Right lobe of liver (tissue), 6 donors: Measurements from ENCODE around the gene TM9SF3. TPM values are rescaled to one million over a fixed set of nuclear protein-coding genes. Genes with fewer than 3 reads are reported as not detected.

Experiments
- ATAC-seq, 4 donors: fragments of 200-7000 bp; cut with Tn5 transposase; one replicate each; pipeline ENCODE4 v1.9.1; 2020; ENCODE audit warnings: mild to moderate bottlenecking in 4 of 4, moderate library complexity in 4 of 4
- DNase-seq, 3 donors: peaks; one replicate each; pipeline ENCODE4 v3.0.0-alpha.2; 2020
- H3K27ac ChIP-seq, 3 donors: fragments of 200-600 bp; one replicate each; pipeline ENCODE4 v1.8.0; 2022
- H3K27me3 ChIP-seq, 2 donors: fragments of 200-600 bp; one replicate each; pipeline ENCODE4 v1.8.0; 2022
- H3K36me3 ChIP-seq, 4 donors: fragments of 200-600 bp; sonication (generic) in 1 of 4; one replicate each; pipeline versions ENCODE4 v1.5.1 to v1.8.0; 2017 to 2022; ENCODE audit warnings: control low read depth in 1 of 4
- H3K4me1 ChIP-seq, 4 donors: fragments of 200-600 bp; sonication (generic) in 1 of 4; one replicate each; pipeline versions ENCODE4 v1.5.1 to v1.8.0; 2017 to 2022; ENCODE audit warnings: control low read depth in 1 of 4
- H3K4me3 ChIP-seq, 3 donors: fragments of 200-600 bp; one replicate each; pipeline ENCODE4 v1.8.0; 2022
- H3K9me3 ChIP-seq, 4 donors: fragments of 200-600 bp; sonication (generic) in 1 of 4; one replicate each; pipeline versions ENCODE4 v1.5.1 to v1.8.0; 2017 to 2022; ENCODE audit warnings: control low read depth in 1 of 4
- CTCF ChIP-seq, 4 donors: fragments of 200-600 bp in 3 of 4; fragments of 450-650 bp in 1 of 4; IDR thresholded peaks; one replicate each; pipeline versions ENCODE4 v1.5.1 to v1.8.0; 2016 to 2022; ENCODE audit warnings: antibody characterized with exemption in 4 of 4, mild to moderate bottlenecking in 2 of 4
- POLR2A ChIP-seq: fragments of 450-650 bp; IDR thresholded peaks from one replicate; pipeline ENCODE4 v1.6.1; 2017; ENCODE audit warnings: antibody characterized with exemption, mild to moderate bottlenecking
- WGBS: methylation state at CpG from one replicate; pipeline ENCODE4 v1.1.6; 2018; ENCODE audit warnings: low coverage, low lambda C conversion rate; ENCODE audit not compliant: insufficient coverage; ENCODE audit errors: missing lambda C conversion rate; 5-methylcytosine and 5-hydroxymethylcytosine counted together
- intact Hi-C, 2 donors: fragments of 100-400 bp; cut with DNase I; formaldehyde crosslinking; loops; one replicate each; pipeline versions ENCODE4 v1.11.2 to v1.14.1; 2022
- total RNA-seq, 6 experiments: library from RNA; depleted of rRNA in 2 of 6; stranded (reverse); fragments of >200 nt in 2 of 6; fragmentation: NEBNext Ultra II Directional in 3 of 6; extraction: Animal tissue kit (Norgen Biotek cat#: 25700) in 3 of 6; gene quantifications; one replicate each; pipeline versions ENCODE4 v1.1.0 to v1.2.4, GENCODE V29; 2016 to 2023
- donor health status: DM: no; HTN: yes; CAD: no.
- donor health status: DM: no; HTN: no; CAD: no.
- donor health status: DM: no; HTN: no; CAD: no.
- donor health status: DM: no; HTN: yes; CAD: no.
- donor health status: DM: no; HTN: yes; CAD: no.

Gene TM9SF3
- total RNA-seq, 6 experiments from 2014 or later: 45.0 to 96.6 (median 71.8) TPM

GRCh38 chr10:96588060-96588554, 1.3 kb upstream of the TM9SF3 start:
- intact Hi-C loops: no loop called here
- TF ChIP-seq CTCF (IDR thresholded peaks at IDR 0.05) (no peak), POLR2A (peak; percentile 52)
- 8% methylated on average over 4 of the region's 4 CpGs for WGBS
- Histone ChIP-seq H3K27me3 (no peaks in the 10 kb centered on the region), H3K4me3 (peak overlapping the region; percentile 84 to 91 (median 86)), H3K4me1 (peaks cover 0 to 41% (median 11%) of the 10 kb centered on the region in 4 donors), H3K36me3 (peaks cover 0 to 5% (median 0%) of the 10 kb centered on the region in 4 donors), H3K9me3 (no peaks in the 10 kb centered on the region), H3K27ac (peak overlapping the region; percentile 84 to 98 (median 93))
- DNase-seq: no peak
- ATAC-seq: peak in 2 of 4 donors; percentile 14 to 43

DNA sequence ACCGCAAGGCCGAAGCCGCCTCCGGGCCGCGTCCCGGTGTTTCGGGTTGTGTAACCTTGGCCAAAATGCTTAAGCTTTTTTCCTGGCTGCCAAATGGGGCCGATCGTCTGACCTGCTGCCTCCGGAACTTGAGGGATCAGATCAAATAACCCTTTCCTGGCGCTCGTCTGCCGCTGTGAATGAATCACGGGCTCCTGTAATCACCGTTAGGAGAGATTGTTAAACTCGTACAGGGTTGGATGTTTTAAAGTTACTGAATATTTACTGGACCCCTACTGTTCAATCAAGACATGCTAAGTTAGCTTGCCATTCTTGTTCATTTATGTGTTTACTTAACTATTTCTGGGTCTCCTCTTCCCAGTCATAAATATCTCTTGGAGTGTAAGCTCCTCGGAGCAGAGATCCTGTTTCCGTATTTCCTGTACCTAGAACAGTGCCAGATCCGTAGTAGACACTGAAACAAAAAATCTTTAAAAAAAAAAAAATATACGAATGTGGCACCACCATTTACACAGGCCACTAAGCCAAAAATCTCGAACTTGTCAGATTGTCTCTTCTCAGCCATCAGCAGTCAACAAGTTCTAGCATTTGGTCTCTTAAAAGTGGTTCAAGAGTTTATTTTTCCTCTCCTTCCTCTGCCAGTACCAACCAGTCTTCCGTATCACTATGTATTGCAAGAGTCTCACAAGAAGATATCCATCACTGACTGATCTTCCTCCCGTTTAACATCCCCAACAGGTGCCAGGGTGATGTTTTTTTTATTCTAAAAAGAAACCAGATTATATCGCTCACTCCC, 650 bp upstream of the TM9SF3 start:
- intact Hi-C loops: no loop called here
- peak; percentile 41 to 63 (median 58) for ATAC-seq
- under 1% methylated on average over 12 of the region's 25 CpGs for WGBS

DNA sequence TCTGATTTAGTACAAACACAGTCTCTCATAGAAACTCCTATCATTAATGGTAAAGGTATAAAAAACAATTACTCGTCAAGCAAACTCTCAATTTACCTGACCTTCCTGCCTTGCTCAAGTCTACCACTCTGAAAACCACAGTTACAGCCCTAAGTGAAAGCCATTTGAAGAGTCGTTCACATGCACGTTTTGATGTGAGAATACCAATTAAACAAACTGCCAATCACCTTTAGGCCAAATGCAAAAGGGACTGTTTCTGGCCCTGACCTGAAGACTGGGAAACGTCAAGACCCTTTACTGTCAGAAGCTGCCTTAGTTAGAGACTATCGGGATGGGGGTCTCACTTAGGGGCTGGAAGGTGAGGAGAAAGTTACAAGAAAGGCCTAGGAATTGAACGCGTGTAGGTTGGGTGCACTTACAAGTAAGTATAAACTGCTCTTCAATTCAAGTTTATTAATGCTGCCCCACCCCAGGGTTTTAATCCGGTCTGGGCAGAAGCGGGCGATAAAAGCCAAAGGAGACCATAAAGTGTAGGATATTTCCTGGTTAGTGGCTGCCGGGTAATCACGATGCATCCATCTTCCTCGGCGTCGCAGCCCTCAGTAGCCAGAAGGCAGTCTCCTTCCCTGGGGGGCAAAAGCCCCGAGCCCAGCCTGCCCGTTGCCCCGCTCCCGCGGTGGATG, 935 bp downstream of the TM9SF3 start:
- Histone ChIP-seq H3K27ac (peak overlapping the region; percentile 84 to 98 (median 93)), H3K9me3 (no peaks in the 10 kb centered on the region), H3K36me3 (no peaks in the 10 kb centered on the region), H3K4me3 (peak overlapping the region; percentile 84 to 91 (median 86)), H3K4me1 (peaks cover 0 to 43% (median 18%) of the 10 kb centered on the region in 4 donors), H3K27me3 (no peaks in the 10 kb centered on the region)
- intact Hi-C loops: no loop called here
- DNase-seq (no peak), ATAC-seq (no peak)
- TF ChIP-seq CTCF (IDR thresholded peaks at IDR 0.05) (no peak), POLR2A (no peak)
- 0% methylated on average over 11 of the region's 20 CpGs for WGBS

More for the DNA sequence above, 650 bp upstream of the TM9SF3 start:
- Histone ChIP-seq H3K4me1 (peaks cover 0 to 43% (median 12%) of the 10 kb centered on the region in 4 donors), H3K9me3 (no peaks in the 10 kb centered on the region), H3K4me3 (peak overlapping the region; percentile 84 to 91 (median 86)), H3K27ac (peak overlapping the region; percentile 84 to 98 (median 93)), H3K27me3 (no peaks in the 10 kb centered on the region), H3K36me3 (no peaks in the 10 kb centered on the region)
- TF ChIP-seq POLR2A (no peak), CTCF (IDR thresholded peaks at IDR 0.05) (no peak)
- DNase-seq: peak; percentile 71 to 86 (median 83)

DNA sequence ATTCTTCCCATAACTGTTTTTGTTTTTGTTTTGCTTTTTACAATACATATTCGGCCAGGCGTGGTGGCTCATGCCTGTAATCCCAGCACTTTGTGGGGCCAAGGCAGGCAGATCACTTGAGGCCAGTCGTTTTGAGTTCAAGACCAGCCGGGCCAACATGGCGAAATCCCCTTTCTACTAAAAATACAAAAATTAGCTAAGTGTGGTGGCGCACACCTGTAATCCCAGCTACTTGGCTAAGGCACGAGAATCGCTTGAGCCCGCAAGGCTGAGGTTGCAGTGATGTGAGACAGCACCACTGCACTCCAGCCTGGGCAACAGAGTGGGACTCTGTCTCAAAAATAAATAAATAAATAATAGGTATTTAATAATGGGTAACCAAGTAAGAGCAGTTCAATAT, 2.3 kb downstream of the TM9SF3 start:
- Histone ChIP-seq H3K36me3 (no peaks in the 10 kb centered on the region), H3K4me3 (no peak overlapping the region), H3K27ac (no peak overlapping the region), H3K9me3 (no peaks in the 10 kb centered on the region), H3K27me3 (no peaks in the 10 kb centered on the region), H3K4me1 (peaks cover 0 to 43% (median 19%) of the 10 kb centered on the region in 4 donors)
- WGBS: 83% methylated on average over 9 of the region's 9 CpGs
- TF ChIP-seq CTCF (IDR thresholded peaks at IDR 0.05): no peak
- intact Hi-C loops: no loop called here
- no peak for DNase-seq
- no peak for ATAC-seq
